HEK293 (cell line): ENCODE data around the gene CORO1C.

ENCODE experiments used
- GLIS1 ChIP-seq: fragments of 450-650 bp; formaldehyde crosslinking; IDR thresholded peaks from 2 replicates; pipeline ENCODE4 v1.5.1; 2016; ENCODE audit warnings: missing biosample characterization, missing genetic modification characterization
- ZNF302 ChIP-seq: fragments of 450-650 bp; formaldehyde crosslinking; IDR thresholded peaks from 2 replicates; pipeline ENCODE4 v1.5.1; 2016; ENCODE audit warnings: missing biosample characterization, missing genetic modification characterization, low read depth
- ZNF558 ChIP-seq: fragments of 450-650 bp; formaldehyde crosslinking; IDR thresholded peaks from 2 replicates; pipeline ENCODE4 v1.5.1; 2016; ENCODE audit warnings: missing biosample characterization, missing genetic modification characterization
- TF ChIP-seq, protein P1 (sequence below): fragments of 450-650 bp; formaldehyde crosslinking; IDR thresholded peaks from 2 replicates; pipeline ENCODE4 v1.5.1; 2016; ENCODE audit warnings: missing biosample characterization, missing genetic modification characterization
- TF ChIP-seq, protein P2 (sequence below): fragments of 450-650 bp; formaldehyde crosslinking; IDR thresholded peaks from 2 replicates; pipeline ENCODE4 v1.5.1; 2016; ENCODE audit warnings: missing biosample characterization, missing genetic modification characterization
- TF ChIP-seq, protein P3 (sequence below): fragments of 450-650 bp; formaldehyde crosslinking; IDR thresholded peaks from 2 replicates; pipeline ENCODE4 v1.5.1; 2016; ENCODE audit warnings: missing biosample characterization, missing genetic modification characterization, low read depth
- TF ChIP-seq, protein P4 (sequence below): fragments of 450-650 bp; formaldehyde crosslinking; IDR thresholded peaks from 2 replicates; pipeline ENCODE4 v1.5.1; 2016; ENCODE audit warnings: missing biosample characterization, missing genetic modification characterization
- TF ChIP-seq, protein P5 (sequence below): fragments of 450-650 bp; formaldehyde crosslinking; IDR thresholded peaks from 2 replicates; pipeline ENCODE4 v1.5.1; 2016; ENCODE audit warnings: missing biosample characterization, missing genetic modification characterization

DNA sequence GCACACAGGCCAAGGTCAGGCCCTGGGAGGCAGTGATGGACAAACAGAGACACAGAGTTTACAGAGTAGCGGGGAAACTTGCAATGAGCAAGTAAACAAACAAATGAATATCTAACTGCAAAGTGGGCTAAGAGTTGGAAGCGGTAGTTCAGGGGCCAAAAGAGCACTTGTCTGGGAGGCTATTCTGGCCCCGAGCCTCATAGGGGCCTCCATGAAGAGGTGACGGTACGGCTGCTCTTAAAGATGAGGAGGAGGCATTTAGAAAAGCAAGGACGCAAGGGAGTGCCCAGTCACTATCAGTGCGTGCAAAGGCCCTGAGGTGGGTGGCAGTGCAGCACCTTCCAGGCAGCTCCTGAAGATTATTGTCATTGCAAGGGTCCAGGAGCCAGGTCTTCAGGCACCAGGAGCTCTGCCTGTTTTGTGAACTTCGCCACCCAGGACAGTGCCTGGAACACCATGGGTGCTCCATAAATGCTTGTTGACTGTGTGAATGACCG, 129.1 kb downstream of the CORO1C start:
- TF ChIP-seq ZNF302 (tag by site-specific recombination), result no peak
- TF ChIP-seq, protein P1, sequence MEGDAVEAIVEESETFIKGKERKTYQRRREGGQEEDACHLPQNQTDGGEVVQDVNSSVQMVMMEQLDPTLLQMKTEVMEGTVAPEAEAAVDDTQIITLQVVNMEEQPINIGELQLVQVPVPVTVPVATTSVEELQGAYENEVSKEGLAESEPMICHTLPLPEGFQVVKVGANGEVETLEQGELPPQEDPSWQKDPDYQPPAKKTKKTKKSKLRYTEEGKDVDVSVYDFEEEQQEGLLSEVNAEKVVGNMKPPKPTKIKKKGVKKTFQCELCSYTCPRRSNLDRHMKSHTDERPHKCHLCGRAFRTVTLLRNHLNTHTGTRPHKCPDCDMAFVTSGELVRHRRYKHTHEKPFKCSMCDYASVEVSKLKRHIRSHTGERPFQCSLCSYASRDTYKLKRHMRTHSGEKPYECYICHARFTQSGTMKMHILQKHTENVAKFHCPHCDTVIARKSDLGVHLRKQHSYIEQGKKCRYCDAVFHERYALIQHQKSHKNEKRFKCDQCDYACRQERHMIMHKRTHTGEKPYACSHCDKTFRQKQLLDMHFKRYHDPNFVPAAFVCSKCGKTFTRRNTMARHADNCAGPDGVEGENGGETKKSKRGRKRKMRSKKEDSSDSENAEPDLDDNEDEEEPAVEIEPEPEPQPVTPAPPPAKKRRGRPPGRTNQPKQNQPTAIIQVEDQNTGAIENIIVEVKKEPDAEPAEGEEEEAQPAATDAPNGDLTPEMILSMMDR (tag by site-specific recombination), result no peak
- TF ChIP-seq, protein P2, sequence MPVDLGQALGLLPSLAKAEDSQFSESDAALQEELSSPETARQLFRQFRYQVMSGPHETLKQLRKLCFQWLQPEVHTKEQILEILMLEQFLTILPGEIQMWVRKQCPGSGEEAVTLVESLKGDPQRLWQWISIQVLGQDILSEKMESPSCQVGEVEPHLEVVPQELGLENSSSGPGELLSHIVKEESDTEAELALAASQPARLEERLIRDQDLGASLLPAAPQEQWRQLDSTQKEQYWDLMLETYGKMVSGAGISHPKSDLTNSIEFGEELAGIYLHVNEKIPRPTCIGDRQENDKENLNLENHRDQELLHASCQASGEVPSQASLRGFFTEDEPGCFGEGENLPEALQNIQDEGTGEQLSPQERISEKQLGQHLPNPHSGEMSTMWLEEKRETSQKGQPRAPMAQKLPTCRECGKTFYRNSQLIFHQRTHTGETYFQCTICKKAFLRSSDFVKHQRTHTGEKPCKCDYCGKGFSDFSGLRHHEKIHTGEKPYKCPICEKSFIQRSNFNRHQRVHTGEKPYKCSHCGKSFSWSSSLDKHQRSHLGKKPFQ (tag by site-specific recombination), result no peak
- TF ChIP-seq ZNF558 (tag by site-specific recombination), result no peak
- TF ChIP-seq, protein P3, sequence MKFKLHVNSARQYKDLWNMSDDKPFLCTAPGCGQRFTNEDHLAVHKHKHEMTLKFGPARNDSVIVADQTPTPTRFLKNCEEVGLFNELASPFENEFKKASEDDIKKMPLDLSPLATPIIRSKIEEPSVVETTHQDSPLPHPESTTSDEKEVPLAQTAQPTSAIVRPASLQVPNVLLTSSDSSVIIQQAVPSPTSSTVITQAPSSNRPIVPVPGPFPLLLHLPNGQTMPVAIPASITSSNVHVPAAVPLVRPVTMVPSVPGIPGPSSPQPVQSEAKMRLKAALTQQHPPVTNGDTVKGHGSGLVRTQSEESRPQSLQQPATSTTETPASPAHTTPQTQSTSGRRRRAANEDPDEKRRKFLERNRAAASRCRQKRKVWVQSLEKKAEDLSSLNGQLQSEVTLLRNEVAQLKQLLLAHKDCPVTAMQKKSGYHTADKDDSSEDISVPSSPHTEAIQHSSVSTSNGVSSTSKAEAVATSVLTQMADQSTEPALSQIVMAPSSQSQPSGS (tag by site-specific recombination), result no peak
- TF ChIP-seq, protein P4, sequence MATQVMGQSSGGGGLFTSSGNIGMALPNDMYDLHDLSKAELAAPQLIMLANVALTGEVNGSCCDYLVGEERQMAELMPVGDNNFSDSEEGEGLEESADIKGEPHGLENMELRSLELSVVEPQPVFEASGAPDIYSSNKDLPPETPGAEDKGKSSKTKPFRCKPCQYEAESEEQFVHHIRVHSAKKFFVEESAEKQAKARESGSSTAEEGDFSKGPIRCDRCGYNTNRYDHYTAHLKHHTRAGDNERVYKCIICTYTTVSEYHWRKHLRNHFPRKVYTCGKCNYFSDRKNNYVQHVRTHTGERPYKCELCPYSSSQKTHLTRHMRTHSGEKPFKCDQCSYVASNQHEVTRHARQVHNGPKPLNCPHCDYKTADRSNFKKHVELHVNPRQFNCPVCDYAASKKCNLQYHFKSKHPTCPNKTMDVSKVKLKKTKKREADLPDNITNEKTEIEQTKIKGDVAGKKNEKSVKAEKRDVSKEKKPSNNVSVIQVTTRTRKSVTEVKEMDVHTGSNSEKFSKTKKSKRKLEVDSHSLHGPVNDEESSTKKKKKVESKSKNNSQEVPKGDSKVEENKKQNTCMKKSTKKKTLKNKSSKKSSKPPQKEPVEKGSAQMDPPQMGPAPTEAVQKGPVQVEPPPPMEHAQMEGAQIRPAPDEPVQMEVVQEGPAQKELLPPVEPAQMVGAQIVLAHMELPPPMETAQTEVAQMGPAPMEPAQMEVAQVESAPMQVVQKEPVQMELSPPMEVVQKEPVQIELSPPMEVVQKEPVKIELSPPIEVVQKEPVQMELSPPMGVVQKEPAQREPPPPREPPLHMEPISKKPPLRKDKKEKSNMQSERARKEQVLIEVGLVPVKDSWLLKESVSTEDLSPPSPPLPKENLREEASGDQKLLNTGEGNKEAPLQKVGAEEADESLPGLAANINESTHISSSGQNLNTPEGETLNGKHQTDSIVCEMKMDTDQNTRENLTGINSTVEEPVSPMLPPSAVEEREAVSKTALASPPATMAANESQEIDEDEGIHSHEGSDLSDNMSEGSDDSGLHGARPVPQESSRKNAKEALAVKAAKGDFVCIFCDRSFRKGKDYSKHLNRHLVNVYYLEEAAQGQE (tag by site-specific recombination), result no peak
- no peak for TF ChIP-seq GLIS1 (tag by site-specific recombination)
- TF ChIP-seq, protein P5, sequence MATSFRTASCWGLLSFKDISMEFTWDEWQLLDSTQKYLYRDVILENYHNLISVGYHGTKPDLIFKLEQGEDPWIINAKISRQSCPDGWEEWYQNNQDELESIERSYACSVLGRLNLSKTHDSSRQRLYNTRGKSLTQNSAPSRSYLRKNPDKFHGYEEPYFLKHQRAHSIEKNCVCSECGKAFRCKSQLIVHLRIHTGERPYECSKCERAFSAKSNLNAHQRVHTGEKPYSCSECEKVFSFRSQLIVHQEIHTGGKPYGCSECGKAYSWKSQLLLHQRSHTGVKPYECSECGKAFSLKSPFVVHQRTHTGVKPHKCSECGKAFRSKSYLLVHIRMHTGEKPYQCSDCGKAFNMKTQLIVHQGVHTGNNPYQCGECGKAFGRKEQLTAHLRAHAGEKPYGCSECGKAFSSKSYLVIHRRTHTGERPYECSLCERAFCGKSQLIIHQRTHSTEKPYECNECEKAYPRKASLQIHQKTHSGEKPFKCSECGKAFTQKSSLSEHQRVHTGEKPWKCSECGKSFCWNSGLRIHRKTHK, result no peak
